WTC11 (cell line): ENCODE data around the gene BRME1. TPM values are rescaled to one million over a fixed set of nuclear protein-coding genes. Genes with fewer than 3 reads are reported as not detected.

Experiments used
- ATAC-seq: fragments of 200-7000 bp; cut with Tn5 transposase; 2 replicates; pipeline ENCODE4 v1.10.0; 2021; ENCODE audit warnings: mild to moderate bottlenecking, moderate library complexity
- CTCF ChIA-PET: fragments of 300-600 bp; sonication (Branson Sonifier 250); formaldehyde crosslinking; loops from one replicate; lab custom pipeline; 2021; ENCODE audit warnings: antibody characterized with exemption; lab: Charles Lee
- POLR2A ChIA-PET: fragments of 350-600 bp; sonication (Branson Sonifier 250); formaldehyde crosslinking; loops from one replicate; lab custom pipeline; 2021; ENCODE audit warnings: antibody characterized with exemption; lab: Charles Lee
- DNase-seq: peaks from one replicate; pipeline ENCODE4 v3.0.0; 2021; ENCODE audit warnings: low spot score
- H3K27ac Mint-ChIP-seq: 2 replicates; pipeline ENCODE4 v1.8.0; 2021; ENCODE audit warnings: mixed read lengths
- H3K27me3 Mint-ChIP-seq: 2 replicates; pipeline ENCODE4 v1.8.0; 2021; ENCODE audit warnings: low read depth, mild to moderate bottlenecking, moderate library complexity, mixed read lengths
- H3K36me3 Mint-ChIP-seq: 2 replicates; pipeline ENCODE4 v1.8.0; 2021; ENCODE audit warnings: mixed read lengths
- H3K4me1 Mint-ChIP-seq: 2 replicates; pipeline ENCODE4 v1.8.0; 2022; ENCODE audit warnings: mixed read lengths
- H3K4me3 Mint-ChIP-seq: 2 replicates; pipeline ENCODE4 v1.8.0; 2021; ENCODE audit warnings: mild to moderate bottlenecking, moderate library complexity, mixed read lengths
- H3K9me3 Mint-ChIP-seq: 2 replicates; pipeline ENCODE4 v1.8.0; 2021; ENCODE audit warnings: mixed read lengths
- EMX1 ChIP-seq: fragments of 250-450 bp; sonication (Bioruptor Pico); IDR thresholded peaks from 2 replicates; pipeline ENCODE4 v1.8.0; 2021; ENCODE audit warnings: mild to moderate bottlenecking
- ESRRA ChIP-seq: sonication (generic); formaldehyde crosslinking; IDR thresholded peaks from 2 replicates; pipeline ENCODE4 v1.8.1; 2022; ENCODE audit warnings: mild to moderate bottlenecking, missing genetic modification reagents, borderline replicate concordance
- ETV6 ChIP-seq: sonication (generic); formaldehyde crosslinking; IDR thresholded peaks from 2 replicates; pipeline ENCODE4 v1.8.1; 2022; ENCODE audit warnings: mild to moderate bottlenecking, missing genetic modification reagents
- FOXJ3 ChIP-seq: sonication (generic); formaldehyde crosslinking; IDR thresholded peaks from 2 replicates; pipeline ENCODE4 v1.9.0; 2021; ENCODE audit warnings: missing genetic modification reagents, mild to moderate bottlenecking, borderline replicate concordance
- GRHL2 ChIP-seq: fragments of 250-450 bp; sonication (Bioruptor Pico); IDR thresholded peaks from 2 replicates; pipeline ENCODE4 v1.8.0; 2022; ENCODE audit warnings: mild to moderate bottlenecking, moderate library complexity; ENCODE audit not compliant: insufficient replicate concordance, severe bottlenecking
- IRF2 ChIP-seq: sonication (generic); formaldehyde crosslinking; IDR thresholded peaks from 2 replicates; pipeline ENCODE4 v1.8.0; 2022; ENCODE audit warnings: low read depth, missing genetic modification reagents, borderline replicate concordance
- SMAD4 ChIP-seq: sonication (generic); formaldehyde crosslinking; IDR thresholded peaks from 2 replicates; pipeline ENCODE4 v1.8.0; 2022; ENCODE audit warnings: mild to moderate bottlenecking, missing genetic modification reagents
- TEAD1 ChIP-seq: sonication (generic); formaldehyde crosslinking; IDR thresholded peaks from 2 replicates; pipeline ENCODE4 v1.8.0; 2022; ENCODE audit warnings: mild to moderate bottlenecking, missing genetic modification reagents
- ZNF138 ChIP-seq: sonication (generic); formaldehyde crosslinking; conservative IDR thresholded peaks from 2 replicates; pipeline ENCODE4 v1.8.1; 2022; ENCODE audit warnings: mild to moderate bottlenecking, moderate library complexity, missing genetic modification reagents
- ZNF317 ChIP-seq: sonication (generic); formaldehyde crosslinking; IDR thresholded peaks from 2 replicates; pipeline ENCODE4 v1.8.1; 2023; ENCODE audit warnings: low read depth, mild to moderate bottlenecking, moderate library complexity, missing genetic modification reagents, borderline replicate concordance
- total RNA-seq: library from RNA; stranded (reverse); gene quantifications from 3 replicates; pipeline ENCODE4 v1.2.3, GENCODE V29; 2021
- TF ChIP-seq, protein P1 (sequence below): sonication (generic); formaldehyde crosslinking; IDR thresholded peaks from 2 replicates; pipeline ENCODE4 v1.8.0; 2023; ENCODE audit warnings: mild to moderate bottlenecking, missing genetic modification reagents
- TF ChIP-seq, protein P2 (sequence below): sonication (generic); formaldehyde crosslinking; IDR thresholded peaks from 2 replicates; pipeline ENCODE4 v1.8.0; 2022; ENCODE audit warnings: mild to moderate bottlenecking, missing genetic modification reagents
- TF ChIP-seq, protein P3 (sequence below): fragments of 250-450 bp; sonication (Bioruptor Pico); IDR thresholded peaks from 2 replicates; pipeline ENCODE4 v1.9.0; 2021; ENCODE audit warnings: mild to moderate bottlenecking
- TF ChIP-seq, protein P4 (sequence below): sonication (generic); formaldehyde crosslinking; IDR thresholded peaks from 2 replicates; pipeline ENCODE4 v1.8.1; 2022; ENCODE audit warnings: low read depth, missing genetic modification reagents, borderline replicate concordance
- TF ChIP-seq, protein P5 (sequence below): fragments of 200-600 bp; IDR thresholded peaks from 2 replicates; pipeline ENCODE4 v1.8.0; 2022; ENCODE audit warnings: antibody characterized with exemption
- TF ChIP-seq, protein P6 (sequence below): sonication (generic); formaldehyde crosslinking; IDR thresholded peaks from 2 replicates; pipeline ENCODE4 v1.8.1; 2023; ENCODE audit warnings: mild to moderate bottlenecking, missing genetic modification reagents
- TF ChIP-seq, protein P7 (sequence below): sonication (generic); formaldehyde crosslinking; IDR thresholded peaks from 2 replicates; pipeline ENCODE4 v1.8.1; 2022; ENCODE audit warnings: mild to moderate bottlenecking, moderate library complexity, missing genetic modification reagents

The BRME1 gene
- total RNA-seq, 1 experiment from 2014 or later: 5.0 TPM

DNA sequence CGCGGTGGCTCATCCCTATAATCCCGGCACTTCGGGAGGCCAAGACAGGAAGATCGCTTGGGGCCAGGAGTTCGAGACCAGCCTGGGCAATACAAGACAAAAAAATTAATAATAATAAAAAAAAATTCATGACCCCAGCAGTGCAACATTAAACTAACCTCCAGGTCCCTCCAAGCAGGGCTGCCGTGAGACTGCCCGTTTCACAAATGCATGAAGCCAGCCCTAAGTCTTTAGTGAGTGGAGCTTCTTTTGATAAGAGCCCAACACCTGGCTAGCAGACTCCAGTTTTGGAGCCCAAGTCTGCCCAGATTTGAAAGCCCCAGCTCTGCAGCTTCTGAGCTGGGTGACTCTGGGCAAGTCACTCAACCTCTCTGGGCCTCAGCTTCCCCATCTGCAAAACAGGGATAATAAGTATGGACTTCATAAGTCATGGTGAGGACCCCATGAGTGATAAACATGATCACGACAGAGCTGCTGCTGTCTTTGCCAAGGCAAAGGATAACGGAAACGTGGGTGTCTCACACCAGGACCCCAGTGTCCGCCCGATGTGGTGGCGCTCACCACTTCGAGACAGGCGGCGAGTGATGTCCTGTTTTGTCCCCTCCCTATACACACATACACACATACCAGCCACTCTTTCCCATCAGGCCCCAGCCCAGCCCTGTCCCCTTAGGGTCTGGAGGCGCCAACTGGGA is 67.3 kb downstream of the BRME1 start (continued):
- TF ChIP-seq, protein P1, sequence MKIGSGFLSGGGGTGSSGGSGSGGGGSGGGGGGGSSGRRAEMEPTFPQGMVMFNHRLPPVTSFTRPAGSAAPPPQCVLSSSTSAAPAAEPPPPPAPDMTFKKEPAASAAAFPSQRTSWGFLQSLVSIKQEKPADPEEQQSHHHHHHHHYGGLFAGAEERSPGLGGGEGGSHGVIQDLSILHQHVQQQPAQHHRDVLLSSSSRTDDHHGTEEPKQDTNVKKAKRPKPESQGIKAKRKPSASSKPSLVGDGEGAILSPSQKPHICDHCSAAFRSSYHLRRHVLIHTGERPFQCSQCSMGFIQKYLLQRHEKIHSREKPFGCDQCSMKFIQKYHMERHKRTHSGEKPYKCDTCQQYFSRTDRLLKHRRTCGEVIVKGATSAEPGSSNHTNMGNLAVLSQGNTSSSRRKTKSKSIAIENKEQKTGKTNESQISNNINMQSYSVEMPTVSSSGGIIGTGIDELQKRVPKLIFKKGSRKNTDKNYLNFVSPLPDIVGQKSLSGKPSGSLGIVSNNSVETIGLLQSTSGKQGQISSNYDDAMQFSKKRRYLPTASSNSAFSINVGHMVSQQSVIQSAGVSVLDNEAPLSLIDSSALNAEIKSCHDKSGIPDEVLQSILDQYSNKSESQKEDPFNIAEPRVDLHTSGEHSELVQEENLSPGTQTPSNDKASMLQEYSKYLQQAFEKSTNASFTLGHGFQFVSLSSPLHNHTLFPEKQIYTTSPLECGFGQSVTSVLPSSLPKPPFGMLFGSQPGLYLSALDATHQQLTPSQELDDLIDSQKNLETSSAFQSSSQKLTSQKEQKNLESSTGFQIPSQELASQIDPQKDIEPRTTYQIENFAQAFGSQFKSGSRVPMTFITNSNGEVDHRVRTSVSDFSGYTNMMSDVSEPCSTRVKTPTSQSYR: no peak
- no peak for TF ChIP-seq ZNF317
- TF ChIP-seq ESRRA (CRISPR knock-in tag): no peak

DNA sequence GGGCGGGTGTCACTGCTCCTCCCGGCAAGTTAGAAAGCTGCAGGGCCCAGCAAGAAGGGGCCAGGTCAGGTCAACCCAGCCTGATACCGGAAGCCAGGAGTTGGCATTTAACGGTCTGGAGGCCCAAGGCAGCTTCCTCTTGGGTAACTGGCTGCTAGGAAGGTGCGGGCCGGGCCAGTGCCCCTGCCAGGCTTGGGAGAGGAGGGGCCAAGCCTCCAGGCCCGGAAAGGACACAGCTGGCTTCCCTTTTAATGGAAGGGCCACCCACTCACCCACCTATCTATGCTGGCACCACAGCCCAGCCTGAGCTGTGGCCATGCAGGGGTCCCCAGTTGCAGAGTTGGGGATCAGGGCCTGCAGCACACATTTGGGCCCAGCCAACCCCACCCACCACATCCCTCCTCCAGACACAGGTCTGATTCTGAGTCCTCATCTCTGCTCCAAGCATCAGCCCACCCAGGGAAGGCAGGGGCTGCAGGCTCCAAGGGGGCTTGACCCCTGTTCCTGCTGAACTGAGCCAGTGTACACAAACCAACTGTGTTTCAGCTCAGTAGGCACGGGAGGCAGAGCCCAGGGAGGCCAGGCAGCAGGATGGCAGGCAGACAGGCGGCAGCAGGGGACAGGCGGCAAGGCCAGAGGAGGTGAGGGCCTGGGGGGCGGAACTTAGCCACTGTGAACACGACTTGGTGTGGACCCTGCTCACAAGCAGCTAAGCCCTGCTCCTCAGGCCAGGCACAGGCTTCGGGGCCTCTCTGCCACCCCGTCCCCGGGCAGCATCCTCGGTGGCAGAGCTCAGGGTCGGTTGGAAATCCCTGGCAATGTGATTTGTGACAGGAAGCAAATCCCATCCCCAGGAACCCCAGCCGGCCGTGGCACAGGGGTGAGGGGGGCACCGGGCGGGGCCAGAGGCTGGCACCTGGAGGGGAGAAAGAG is 69.9 kb downstream of the BRME1 start:
- H3K4me3 Mint-ChIP-seq: no peak overlapping the region
- no peaks in the 10 kb centered on the region for H3K27me3 Mint-ChIP-seq
- no peak for DNase-seq
- H3K9me3 Mint-ChIP-seq: no peaks in the 10 kb centered on the region
- peaks cover 25% of the 10 kb centered on the region for H3K4me1 Mint-ChIP-seq
- POLR2A ChIA-PET: interaction anchor here (0.7 to 1.7 kb wide), 2 partner anchors 26 to 35 kb away, joined by 4 read pairs; no protein-coding TSS in a partner anchor
- H3K27ac Mint-ChIP-seq: no peak overlapping the region
- TF ChIP-seq, protein P2, sequence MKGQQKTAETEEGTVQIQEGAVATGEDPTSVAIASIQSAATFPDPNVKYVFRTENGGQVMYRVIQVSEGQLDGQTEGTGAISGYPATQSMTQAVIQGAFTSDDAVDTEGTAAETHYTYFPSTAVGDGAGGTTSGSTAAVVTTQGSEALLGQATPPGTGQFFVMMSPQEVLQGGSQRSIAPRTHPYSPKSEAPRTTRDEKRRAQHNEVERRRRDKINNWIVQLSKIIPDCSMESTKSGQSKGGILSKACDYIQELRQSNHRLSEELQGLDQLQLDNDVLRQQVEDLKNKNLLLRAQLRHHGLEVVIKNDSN: no peak
- TF ChIP-seq, protein P3, sequence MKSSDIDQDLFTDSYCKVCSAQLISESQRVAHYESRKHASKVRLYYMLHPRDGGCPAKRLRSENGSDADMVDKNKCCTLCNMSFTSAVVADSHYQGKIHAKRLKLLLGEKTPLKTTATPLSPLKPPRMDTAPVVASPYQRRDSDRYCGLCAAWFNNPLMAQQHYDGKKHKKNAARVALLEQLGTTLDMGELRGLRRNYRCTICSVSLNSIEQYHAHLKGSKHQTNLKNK (CRISPR knock-in tag): no peak
- TF ChIP-seq, all 79 proteins: peak for 0
- CTCF ChIA-PET: interaction anchor here (0.8 to 3.0 kb wide), 6 partner anchors 8 to 62 kb away, joined by 3 to 24 read pairs (median 8); partner anchors contain the start of gene C19orf53
- no peak for ATAC-seq
- H3K36me3 Mint-ChIP-seq: no peaks in the 10 kb centered on the region

DNA sequence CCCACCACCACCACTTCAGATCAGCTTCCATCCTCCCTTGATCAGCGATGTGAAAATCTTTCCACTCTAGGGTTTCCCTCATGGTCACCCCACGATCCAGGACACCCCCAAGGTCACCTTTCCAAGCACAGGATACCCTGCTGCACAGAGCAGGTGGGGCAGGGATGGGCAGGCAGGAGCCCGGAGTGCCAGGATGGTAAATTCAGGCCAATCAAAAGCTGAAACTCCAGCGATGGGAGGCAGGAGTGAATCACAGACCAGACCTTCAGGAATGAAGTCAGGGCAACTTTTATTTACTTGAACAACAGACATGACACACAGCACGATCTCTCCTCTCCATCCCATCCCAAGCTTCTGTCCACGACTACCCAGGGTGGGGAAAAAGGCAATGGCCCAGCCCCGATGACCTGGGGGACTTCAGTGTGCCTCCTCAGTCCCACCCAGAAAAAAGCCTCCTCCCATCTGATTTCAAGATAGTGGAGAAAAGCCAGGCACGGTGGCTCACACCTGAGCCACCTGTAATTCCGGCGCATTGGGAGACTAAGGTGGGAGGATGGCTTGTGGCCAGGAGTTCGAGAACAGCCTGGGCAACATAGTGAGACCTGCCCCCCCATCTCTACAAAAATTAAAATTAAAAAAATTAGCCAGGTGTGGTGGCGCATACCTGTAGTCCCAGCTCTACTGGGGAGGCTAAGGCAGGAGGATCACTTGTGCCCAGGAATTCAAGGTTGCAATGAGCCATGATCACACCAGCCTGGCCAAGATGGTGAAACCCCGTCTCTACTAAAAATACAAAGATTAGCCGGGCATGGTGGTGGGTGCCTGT is 71.5 kb downstream of the BRME1 start:
- peak overlapping the region; percentile 81 for H3K4me3 Mint-ChIP-seq
- ChIA-PET POLR2A (interaction anchor here (0.6 to 0.7 kb wide), 2 partner anchors 20 to 740 kb away, joined by 3 to 9 read pairs; no protein-coding TSS in a partner anchor), CTCF (interaction anchor here (1.0 to 3.1 kb wide), 4 partner anchors 9 to 50 kb away, joined by 5 to 17 read pairs (median 6); no protein-coding TSS in a partner anchor)
- peaks cover 3% of the 10 kb centered on the region for H3K36me3 Mint-ChIP-seq
- H3K9me3 Mint-ChIP-seq: no peaks in the 10 kb centered on the region
- ATAC-seq (no peak), DNase-seq (no peak)
- peaks cover 14% of the 10 kb centered on the region for H3K4me1 Mint-ChIP-seq
- peak overlapping the region; percentile 75 for H3K27ac Mint-ChIP-seq
- H3K27me3 Mint-ChIP-seq: no peaks in the 10 kb centered on the region
- no peak for TF ChIP-seq GRHL2 (CRISPR knock-in tag)
- TF ChIP-seq, protein P4, sequence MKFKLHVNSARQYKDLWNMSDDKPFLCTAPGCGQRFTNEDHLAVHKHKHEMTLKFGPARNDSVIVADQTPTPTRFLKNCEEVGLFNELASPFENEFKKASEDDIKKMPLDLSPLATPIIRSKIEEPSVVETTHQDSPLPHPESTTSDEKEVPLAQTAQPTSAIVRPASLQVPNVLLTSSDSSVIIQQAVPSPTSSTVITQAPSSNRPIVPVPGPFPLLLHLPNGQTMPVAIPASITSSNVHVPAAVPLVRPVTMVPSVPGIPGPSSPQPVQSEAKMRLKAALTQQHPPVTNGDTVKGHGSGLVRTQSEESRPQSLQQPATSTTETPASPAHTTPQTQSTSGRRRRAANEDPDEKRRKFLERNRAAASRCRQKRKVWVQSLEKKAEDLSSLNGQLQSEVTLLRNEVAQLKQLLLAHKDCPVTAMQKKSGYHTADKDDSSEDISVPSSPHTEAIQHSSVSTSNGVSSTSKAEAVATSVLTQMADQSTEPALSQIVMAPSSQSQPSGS (CRISPR knock-in tag): no peak
- TF ChIP-seq, protein P5, sequence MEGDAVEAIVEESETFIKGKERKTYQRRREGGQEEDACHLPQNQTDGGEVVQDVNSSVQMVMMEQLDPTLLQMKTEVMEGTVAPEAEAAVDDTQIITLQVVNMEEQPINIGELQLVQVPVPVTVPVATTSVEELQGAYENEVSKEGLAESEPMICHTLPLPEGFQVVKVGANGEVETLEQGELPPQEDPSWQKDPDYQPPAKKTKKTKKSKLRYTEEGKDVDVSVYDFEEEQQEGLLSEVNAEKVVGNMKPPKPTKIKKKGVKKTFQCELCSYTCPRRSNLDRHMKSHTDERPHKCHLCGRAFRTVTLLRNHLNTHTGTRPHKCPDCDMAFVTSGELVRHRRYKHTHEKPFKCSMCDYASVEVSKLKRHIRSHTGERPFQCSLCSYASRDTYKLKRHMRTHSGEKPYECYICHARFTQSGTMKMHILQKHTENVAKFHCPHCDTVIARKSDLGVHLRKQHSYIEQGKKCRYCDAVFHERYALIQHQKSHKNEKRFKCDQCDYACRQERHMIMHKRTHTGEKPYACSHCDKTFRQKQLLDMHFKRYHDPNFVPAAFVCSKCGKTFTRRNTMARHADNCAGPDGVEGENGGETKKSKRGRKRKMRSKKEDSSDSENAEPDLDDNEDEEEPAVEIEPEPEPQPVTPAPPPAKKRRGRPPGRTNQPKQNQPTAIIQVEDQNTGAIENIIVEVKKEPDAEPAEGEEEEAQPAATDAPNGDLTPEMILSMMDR: no peak
- no peak for TF ChIP-seq IRF2
- TF ChIP-seq FOXJ3 (CRISPR knock-in tag): no peak
- no peak for TF ChIP-seq SMAD4
- no peak for TF ChIP-seq ZNF138 (CRISPR knock-in tag)
- no peak for TF ChIP-seq ETV6
- TF ChIP-seq, protein P6, sequence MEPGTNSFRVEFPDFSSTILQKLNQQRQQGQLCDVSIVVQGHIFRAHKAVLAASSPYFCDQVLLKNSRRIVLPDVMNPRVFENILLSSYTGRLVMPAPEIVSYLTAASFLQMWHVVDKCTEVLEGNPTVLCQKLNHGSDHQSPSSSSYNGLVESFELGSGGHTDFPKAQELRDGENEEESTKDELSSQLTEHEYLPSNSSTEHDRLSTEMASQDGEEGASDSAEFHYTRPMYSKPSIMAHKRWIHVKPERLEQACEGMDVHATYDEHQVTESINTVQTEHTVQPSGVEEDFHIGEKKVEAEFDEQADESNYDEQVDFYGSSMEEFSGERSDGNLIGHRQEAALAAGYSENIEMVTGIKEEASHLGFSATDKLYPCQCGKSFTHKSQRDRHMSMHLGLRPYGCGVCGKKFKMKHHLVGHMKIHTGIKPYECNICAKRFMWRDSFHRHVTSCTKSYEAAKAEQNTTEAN: no peak
- no peak for TF ChIP-seq ESRRA (CRISPR knock-in tag)
- TF ChIP-seq, protein P7, sequence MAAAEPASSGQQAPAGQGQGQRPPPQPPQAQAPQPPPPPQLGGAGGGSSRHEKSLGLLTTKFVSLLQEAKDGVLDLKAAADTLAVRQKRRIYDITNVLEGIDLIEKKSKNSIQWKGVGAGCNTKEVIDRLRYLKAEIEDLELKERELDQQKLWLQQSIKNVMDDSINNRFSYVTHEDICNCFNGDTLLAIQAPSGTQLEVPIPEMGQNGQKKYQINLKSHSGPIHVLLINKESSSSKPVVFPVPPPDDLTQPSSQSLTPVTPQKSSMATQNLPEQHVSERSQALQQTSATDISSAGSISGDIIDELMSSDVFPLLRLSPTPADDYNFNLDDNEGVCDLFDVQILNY (CRISPR knock-in tag): no peak
- no peak for TF ChIP-seq TEAD1 (CRISPR knock-in tag)
- TF ChIP-seq EMX1 (CRISPR knock-in tag): no peak
